PC-9 (cell line): ENCODE results near the gene RGS6. TPM values are rescaled to one million over a fixed set of nuclear protein-coding genes. Genes with fewer than 3 reads are reported as not detected.

Experiments used
- BruUV-seq: library from RNA; stranded (reverse); fragments of 400-500 nt; replicated peaks from 2 replicates; lab custom pipeline; 2021; lab: Mats Ljungman, UMichigan
- CTCF ChIA-PET: fragments of 300-600 bp; sonication (Branson Sonifier 250); formaldehyde crosslinking; loops from one replicate; lab custom pipeline; 2022; ENCODE audit warnings: antibody characterized with exemption; lab: Charles Lee
- POLR2A ChIA-PET: fragments of 300-600 bp; sonication (Branson Sonifier 250); formaldehyde crosslinking; loops from one replicate; lab custom pipeline; 2022; ENCODE audit warnings: antibody characterized with exemption; ENCODE audit not compliant: unreplicated experiment; lab: Charles Lee
- DNase-seq, 2 experiments: peaks; one replicate each; pipeline versions ENCODE4 v3.0.0 to v3.0.0-alpha.2; 2015 to 2022; ENCODE audit warnings: mixed read lengths in 1 of 2
- H2AFZ ChIP-seq: fragments of 200-600 bp; sonication (generic); 2 replicates; pipeline ENCODE4 v1.8.1; 2017; ENCODE audit warnings: antibody characterized with exemption
- H3F3A ChIP-seq: fragments of 200-600 bp; sonication (generic); 2 replicates; pipeline ENCODE4 v1.8.1; 2017; ENCODE audit warnings: antibody characterized with exemption, mild to moderate bottlenecking, low read depth; ENCODE audit not compliant: insufficient read depth
- H3K27ac ChIP-seq: fragments of 200-600 bp; sonication (generic); 2 replicates; pipeline ENCODE4 v1.6.1; 2016; ENCODE audit warnings: mixed run types
- H3K27me3 ChIP-seq: fragments of 200-600 bp; sonication (generic); 2 replicates; pipeline ENCODE4 v1.6.1; 2016; ENCODE audit warnings: low read depth, mixed run types; ENCODE audit not compliant: insufficient read depth
- H3K36me3 ChIP-seq: fragments of 200-600 bp; sonication (generic); 2 replicates; pipeline ENCODE4 v1.6.1; 2016; ENCODE audit warnings: low read depth, mixed run types
- H3K4me1 ChIP-seq: fragments of 200-600 bp; sonication (generic); replicated peaks from 2 replicates; pipeline ENCODE4 v1.6.1; 2016; ENCODE audit warnings: mixed run types; ENCODE audit not compliant: insufficient read depth
- H3K4me2 ChIP-seq: fragments of 200-600 bp; sonication (generic); 2 replicates; pipeline ENCODE4 v1.6.1; 2017; ENCODE audit warnings: mixed run types
- H3K4me3 ChIP-seq: fragments of 200-600 bp; sonication (generic); 2 replicates; pipeline ENCODE4 v1.6.1; 2016; ENCODE audit warnings: mixed run types
- H3K79me2 ChIP-seq: fragments of 200-600 bp; sonication (generic); 2 replicates; pipeline ENCODE4 v1.6.1; 2017; ENCODE audit warnings: low read depth, mixed run types
- H3K9me2 ChIP-seq: fragments of 200-600 bp; sonication (generic); 2 replicates; pipeline ENCODE4 v1.8.1; 2017; ENCODE audit warnings: mild to moderate bottlenecking; ENCODE audit not compliant: insufficient read depth
- H3K9me3 ChIP-seq: fragments of 200-600 bp; sonication (generic); 2 replicates; pipeline ENCODE4 v1.8.1; 2016; ENCODE audit warnings: low read depth; ENCODE audit not compliant: insufficient read depth
- H4K20me1 ChIP-seq: fragments of 200-600 bp; sonication (generic); 2 replicates; pipeline ENCODE4 v1.8.1; 2017; ENCODE audit not compliant: insufficient read depth
- EZH2 ChIP-seq: fragments of 200-600 bp; sonication (generic); IDR thresholded peaks from 2 replicates; pipeline ENCODE4 v1.8.0; 2017; ENCODE audit warnings: antibody characterized with exemption, low read depth
- intact Hi-C: fragments of 100-400 bp; cut with micrococcal nuclease; formaldehyde crosslinking; loops from one replicate; pipeline ENCODE4 v1.10.0; 2022; ENCODE audit not compliant: unreplicated experiment
- total RNA-seq: library from RNA; stranded (reverse); gene quantifications from 2 replicates; pipeline ENCODE4 v1.2.3, GENCODE V29; 2021
- TF ChIP-seq, protein P1 (sequence below): fragments of 200-600 bp; sonication (generic); conservative IDR thresholded peaks from 2 replicates; pipeline ENCODE4 v1.6.1; 2017; ENCODE audit warnings: mixed run types, antibody characterized with exemption, mild to moderate bottlenecking, moderate library complexity

Gene RGS6
- total RNA-seq, 1 experiment from 2014 or later = not detected

DNA sequence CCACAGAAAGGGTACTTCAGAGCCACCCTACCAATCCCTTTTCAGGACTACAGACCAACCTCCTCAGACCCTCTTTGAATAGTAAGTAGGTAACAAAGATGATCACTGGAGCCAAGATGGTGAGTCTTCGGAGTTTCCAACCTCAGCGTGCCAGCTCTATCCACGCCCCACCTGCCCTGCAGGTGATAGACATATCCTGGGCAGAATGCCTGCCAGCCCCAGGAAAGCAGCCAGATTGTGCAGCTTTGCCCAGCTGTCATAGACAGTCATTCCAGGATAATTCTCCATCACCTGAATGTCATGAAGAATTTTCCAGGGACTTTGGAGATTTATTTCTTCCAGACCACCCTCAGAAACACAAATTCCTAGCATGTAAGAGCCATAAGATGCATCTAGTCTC is 434.4 kb downstream of the RGS6 start:
- DNase-seq = no peak
- BruUV-seq = no TSS peak
- H3K4me1 ChIP-seq = no peaks in the 10 kb centered on the region

DNA sequence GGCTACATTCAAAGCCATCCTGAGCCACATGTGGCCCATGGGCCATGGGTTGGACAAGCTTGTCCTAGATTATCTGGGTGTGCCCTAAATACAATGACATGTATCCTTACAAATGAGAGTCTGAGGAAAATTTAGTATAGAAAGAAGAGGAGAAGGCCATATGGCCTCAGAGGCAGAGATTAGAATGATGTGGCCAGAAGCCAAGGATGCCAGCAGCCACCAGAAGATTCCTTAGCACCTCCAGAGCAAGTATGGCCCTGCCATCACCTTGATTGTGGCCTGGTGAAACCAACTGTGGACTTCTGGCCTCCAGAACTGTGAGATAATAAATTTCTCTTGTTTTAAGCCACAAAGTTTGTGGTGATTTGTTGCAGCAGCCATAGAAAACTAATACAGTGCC is 436.9 kb downstream of the RGS6 start:
- Histone ChIP-seq H3K27me3 (0 out of 2 replicates have a peak, but pooled peaks cover 5% of the 10 kb centered on the region), H2AFZ (no peak overlapping the region), H3K4me2 (no peak overlapping the region), H3K4me1 (no peaks in the 10 kb centered on the region), H3K9me3 (no peaks in the 10 kb centered on the region), H3K9me2 (no peaks in the 10 kb centered on the region), H3K36me3 (no peaks in the 10 kb centered on the region), H3K27ac (no peak overlapping the region), H3F3A (no peaks in the 10 kb centered on the region), H3K79me2 (no peaks in the 10 kb centered on the region), H3K4me3 (no peak overlapping the region), H4K20me1 (no peaks in the 10 kb centered on the region)
- ChIA-PET POLR2A (no interaction called here), CTCF (no interaction called here)
- no TSS peak for BruUV-seq
- TF ChIP-seq, protein P1, sequence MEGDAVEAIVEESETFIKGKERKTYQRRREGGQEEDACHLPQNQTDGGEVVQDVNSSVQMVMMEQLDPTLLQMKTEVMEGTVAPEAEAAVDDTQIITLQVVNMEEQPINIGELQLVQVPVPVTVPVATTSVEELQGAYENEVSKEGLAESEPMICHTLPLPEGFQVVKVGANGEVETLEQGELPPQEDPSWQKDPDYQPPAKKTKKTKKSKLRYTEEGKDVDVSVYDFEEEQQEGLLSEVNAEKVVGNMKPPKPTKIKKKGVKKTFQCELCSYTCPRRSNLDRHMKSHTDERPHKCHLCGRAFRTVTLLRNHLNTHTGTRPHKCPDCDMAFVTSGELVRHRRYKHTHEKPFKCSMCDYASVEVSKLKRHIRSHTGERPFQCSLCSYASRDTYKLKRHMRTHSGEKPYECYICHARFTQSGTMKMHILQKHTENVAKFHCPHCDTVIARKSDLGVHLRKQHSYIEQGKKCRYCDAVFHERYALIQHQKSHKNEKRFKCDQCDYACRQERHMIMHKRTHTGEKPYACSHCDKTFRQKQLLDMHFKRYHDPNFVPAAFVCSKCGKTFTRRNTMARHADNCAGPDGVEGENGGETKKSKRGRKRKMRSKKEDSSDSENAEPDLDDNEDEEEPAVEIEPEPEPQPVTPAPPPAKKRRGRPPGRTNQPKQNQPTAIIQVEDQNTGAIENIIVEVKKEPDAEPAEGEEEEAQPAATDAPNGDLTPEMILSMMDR = no peak
- no peak for TF ChIP-seq EZH2
- DNase-seq = no peak
- intact Hi-C loops = no loop called here

More for the DNA sequence above, 434.4 kb downstream of the RGS6 start:
- H3K9me3 ChIP-seq = no peaks in the 10 kb centered on the region
- no peak overlapping the region for H3K4me2 ChIP-seq
- no peaks in the 10 kb centered on the region for H3F3A ChIP-seq
- 0 out of 2 replicates have a peak, but pooled peaks cover 5% of the 10 kb centered on the region for H3K27me3 ChIP-seq
- H3K4me3 ChIP-seq = no peak overlapping the region
- no peaks in the 10 kb centered on the region for H3K9me2 ChIP-seq
- POLR2A ChIA-PET = no interaction called here
- CTCF ChIA-PET = no interaction called here
- TF ChIP-seq, protein P1 = no peak
- no peak for TF ChIP-seq EZH2
- no peaks in the 10 kb centered on the region for H4K20me1 ChIP-seq
- intact Hi-C loops = no loop called here
- H3K27ac ChIP-seq = no peak overlapping the region
- no peaks in the 10 kb centered on the region for H3K36me3 ChIP-seq
- H3K79me2 ChIP-seq = no peaks in the 10 kb centered on the region
- H2AFZ ChIP-seq = no peak overlapping the region

- ChIA-PET POLR2A (no interaction called here), CTCF (no interaction called here)
- Histone ChIP-seq H3K4me2 (no peak overlapping the region), H3K4me1 (no peaks in the 10 kb centered on the region), H3K4me3 (no peak overlapping the region), H3K27ac (no peak overlapping the region), H4K20me1 (no peaks in the 10 kb centered on the region), H3K9me3 (no peaks in the 10 kb centered on the region), H3K27me3 (no peaks in the 10 kb centered on the region), H3K9me2 (no peaks in the 10 kb centered on the region), H3K36me3 (no peaks in the 10 kb centered on the region), H2AFZ (no peak overlapping the region), H3K79me2 (no peaks in the 10 kb centered on the region), H3F3A (no peaks in the 10 kb centered on the region)
- no peak for TF ChIP-seq EZH2
- TF ChIP-seq, protein P1 = no peak
- BruUV-seq = no TSS peak
- intact Hi-C loops = no loop called here
- DNase-seq = no peak
Observed at GRCh38 chr14:72377016-72377415, 444.8 kb downstream of the RGS6 start.
